GM19324 (cell line): Measurements from ENCODE around the gene ASTN1.

ENCODE experiments used
- ATAC-seq: cut with Tn5 transposase; IDR thresholded peaks from one replicate; pipeline ENCODE4 v1.9.1; 2021; ENCODE audit warnings: mild to moderate bottlenecking, moderate library complexity; ENCODE audit not compliant: unreplicated experiment, low FRiP score

ASTN1 gene

DNA sequence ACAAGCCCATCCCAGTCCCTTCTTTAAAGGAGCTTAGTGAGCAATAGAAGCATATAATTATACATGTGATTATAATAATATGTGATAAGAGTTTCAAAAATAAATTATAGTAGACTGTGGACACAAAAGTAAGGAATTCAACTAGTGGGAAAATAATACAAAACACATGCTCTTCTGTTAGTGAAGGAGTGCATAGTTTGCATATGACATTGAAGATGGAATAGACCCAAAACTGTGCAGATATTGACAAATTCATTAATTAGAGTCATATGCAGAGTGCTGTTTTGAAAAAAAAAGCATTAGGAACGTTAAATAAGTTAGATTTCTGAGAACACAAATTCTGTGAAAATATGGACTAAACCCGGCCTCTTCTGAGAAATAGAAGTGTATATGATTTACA, 278.8 kb downstream of the ASTN1 start:
- no peak for ATAC-seq

GRCh38 chr1:176885341-176885740, 279.2 kb downstream of the ASTN1 start:
- ATAC-seq: no peak

DNA sequence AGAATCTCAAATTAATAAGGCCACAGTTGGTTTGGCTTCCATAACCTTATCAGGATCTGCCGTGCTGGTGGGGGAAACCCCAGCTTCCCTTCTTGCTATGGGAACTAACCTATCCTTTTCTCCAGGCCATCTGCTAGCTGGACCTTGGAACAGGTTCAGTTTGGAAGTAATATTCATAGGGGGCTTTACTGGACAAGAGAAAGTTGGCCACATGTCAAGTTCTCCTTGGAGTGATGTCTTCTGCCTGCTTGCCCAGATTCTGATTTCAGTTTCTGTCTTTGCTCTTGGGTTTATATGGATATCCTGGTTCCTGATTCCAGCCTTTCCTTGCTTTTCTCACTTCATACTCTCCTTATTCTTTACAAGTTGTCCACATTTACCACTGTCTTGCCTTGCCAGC, 279.6 kb downstream of the ASTN1 start:
- ATAC-seq: no peak

DNA sequence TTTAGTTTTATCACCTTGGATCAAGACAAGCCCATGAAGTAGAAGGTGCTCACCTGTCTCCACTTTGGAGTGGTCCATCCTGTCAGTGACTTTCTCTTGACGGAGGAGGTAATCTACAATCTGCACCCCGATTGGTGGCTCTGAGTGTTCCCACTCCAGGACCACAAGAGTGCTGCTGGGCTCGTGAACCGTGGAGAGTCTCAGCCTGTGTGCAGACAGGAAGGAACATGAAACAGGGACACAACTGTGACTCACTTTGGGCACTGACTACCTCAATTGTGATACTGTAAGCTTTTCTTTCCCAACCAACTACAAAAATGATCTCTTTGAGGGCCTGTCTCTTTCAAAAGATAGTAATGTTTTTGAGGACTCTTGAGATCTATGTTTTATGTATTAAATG, 280.2 kb downstream of the ASTN1 start:
- ATAC-seq: no peak

GRCh38 chr1:176880955-176881595, 283.4 kb downstream of the ASTN1 start:
- ATAC-seq: no peak

GRCh38 chr1:176879784-176880620, 284.5 kb downstream of the ASTN1 start:
- ATAC-seq: no peak

DNA sequence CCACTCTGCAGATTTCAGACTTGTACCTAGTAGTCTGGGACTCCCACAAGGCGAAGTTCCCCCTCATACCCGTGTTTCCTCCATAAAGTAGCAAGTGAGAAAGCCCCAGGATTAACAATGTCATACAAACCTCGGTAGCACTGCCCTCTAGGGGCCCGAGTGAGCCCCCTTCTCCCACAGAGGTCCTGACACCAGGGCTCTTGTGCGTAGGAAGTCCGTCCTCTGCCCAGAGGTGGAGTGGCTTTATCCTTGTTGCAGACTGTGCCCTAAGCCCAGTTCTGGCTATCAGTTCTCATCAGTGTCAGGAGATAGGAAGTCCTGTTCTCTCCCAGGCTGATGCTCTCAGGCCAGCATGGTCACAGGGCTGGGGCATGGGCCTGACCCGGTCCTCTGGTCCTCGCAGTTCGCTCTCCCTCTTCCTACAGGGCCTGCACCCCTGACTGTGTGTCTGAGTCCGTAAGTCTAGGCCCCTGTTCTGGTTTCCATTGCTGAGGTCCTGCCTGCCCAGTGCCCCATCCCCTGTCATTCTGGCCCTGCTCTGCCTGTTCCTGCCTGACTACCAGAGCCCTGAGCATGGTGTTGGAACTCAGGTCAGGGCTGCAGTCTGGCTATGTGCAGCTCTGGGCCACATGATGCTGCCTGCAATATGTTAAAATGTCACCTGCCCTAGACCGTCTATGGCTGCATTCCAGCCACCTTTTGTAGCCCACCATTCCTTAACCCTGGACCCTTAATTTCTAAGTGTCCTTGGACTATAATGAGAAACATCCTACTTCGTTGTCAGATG, 285.6 kb downstream of the ASTN1 start:
- ATAC-seq: no peak

DNA sequence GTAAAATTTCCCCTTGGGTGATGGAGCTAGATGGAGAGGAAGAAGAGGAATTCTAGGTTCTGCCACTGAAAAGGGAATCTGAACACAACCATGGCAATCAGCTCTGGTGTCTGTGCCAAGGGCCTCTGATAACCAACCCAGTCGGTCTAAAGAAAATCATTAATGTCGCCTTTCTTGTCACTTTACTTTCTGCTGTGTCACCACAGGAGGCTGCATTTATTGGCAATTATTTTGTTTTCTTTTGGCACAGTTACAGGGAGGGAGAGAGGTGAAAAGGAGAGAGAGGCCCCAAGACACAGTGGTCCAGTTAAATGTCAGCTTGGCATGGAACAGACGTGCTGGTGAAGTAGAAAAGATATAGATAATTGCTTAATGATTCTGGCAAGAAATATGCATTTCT, 287.0 kb downstream of the ASTN1 start:
- ATAC-seq: no peak

DNA sequence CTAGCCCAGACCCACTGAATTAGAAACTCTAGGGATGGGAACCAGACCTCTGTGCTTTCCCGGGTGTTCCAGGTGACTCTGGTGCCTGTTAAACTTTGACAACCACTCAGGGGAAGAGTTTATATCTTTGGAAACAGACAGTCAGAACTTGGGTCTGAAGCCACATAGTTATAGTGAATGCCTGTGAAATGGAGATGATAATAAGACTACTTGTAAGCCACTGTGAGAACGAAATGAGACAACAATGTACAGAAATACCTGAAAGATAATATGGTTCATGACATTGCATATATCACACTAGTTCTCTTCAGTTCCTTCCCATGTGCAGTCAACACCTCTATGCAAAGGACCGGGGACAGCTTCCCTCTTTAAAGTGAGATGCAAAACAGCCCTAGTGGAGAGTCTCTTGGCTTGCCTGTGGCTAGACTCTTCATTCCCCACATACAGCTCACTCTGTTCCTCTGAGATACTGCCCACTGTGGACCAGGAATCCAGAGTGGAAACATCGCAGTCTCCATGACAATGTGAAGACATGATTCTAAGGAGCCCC, 287.5 kb downstream of the ASTN1 start:
- ATAC-seq: no peak

DNA sequence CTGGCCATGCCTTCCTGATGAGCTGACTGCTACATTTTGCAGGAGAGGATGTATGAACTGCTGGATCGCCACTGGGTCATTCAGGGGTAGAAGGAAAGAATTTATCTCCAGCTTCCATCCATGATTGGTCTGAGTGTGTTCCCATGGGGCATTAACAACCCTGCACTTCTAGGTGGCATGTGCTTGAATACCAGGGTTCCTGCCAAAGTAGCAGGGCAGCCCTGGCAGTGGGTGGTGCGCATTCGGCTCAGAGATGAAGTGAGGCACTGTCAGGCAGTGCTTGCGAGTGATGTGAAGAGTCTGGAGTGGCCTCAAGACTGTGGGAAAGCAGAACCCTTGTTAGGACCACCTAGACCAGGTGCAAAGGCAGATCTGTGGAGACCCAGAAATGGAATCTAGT, 294.9 kb downstream of the ASTN1 start:
- ATAC-seq: no peak

DNA sequence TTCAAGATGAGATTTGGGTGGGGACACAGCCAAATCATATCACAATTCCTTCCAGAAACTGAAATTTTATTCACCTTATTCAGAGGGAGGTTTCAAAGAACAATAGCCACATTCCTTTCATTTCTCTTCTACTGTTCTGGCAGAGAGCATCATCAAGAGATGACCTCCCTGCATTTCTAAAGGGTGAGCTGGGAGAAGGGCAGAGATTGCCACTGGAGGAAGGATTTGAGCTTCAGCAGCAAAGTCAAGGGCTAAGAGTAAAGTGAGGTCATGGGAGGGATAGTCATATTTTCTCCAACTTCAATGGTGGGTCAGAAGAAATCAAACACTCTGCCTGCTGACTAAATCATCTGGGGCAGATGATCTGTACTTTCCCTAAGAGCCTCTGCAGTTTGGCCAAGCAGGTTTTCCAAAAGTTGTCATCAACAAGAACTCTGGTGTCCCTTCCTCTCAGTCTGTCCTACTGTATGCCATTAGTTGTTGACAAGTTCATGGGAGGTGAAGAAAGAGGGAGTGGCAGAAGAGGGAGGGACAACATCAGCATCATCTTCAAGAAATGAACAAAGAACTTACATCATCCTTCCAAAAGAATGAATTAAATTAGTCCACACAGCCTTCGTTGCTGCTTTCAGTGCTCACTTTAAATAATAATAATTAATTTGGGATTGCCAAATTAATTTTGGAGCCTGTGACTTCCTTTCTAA, 298.3 kb downstream of the ASTN1 start:
- no peak for ATAC-seq

- no peak for ATAC-seq
Observed at GRCh38 chr1:176864211-176864610, 300.3 kb downstream of the ASTN1 start.

DNA sequence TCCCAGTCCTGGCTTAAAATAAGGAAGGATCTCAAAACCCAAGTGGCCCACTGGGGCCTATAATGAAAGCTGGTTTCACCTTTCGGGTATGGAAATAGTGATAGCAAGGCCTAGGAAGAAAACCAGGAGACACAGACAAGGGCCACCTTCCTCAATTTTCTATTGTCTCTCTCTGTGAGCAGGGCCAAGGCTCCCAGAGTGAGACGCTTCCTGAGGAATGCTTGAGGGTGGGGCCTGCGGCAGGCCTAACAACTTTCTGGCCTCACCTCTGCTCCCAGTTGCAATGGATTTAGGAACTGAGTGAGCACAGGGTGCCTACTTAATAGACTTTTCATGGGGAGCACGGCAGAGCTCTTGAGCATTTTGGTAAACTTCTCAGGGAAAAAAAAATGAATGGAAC, 300.9 kb downstream of the ASTN1 start:
- no peak for ATAC-seq

- no peak for ATAC-seq
Observed at GRCh38 chr1:176858433-176858916, 306.0 kb downstream of the ASTN1 start.

DNA sequence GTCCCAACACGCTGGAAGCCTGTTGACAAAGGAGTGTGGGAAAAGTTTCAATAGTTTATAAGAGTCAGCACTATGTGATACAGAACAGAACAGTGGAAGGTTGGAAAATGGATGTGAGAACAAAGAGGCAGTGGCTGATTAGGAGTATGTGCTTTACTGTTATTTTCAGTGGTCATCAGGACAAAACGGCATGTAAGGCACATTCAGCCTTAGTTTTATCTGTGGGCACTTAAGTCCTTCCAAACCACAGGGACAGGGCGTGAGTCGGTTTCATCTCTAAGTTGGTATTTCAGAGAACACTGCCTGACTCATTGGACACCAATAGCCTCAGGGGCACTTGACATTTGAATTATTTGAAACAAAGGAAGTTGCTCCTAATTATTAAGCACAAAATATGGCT, 306.9 kb downstream of the ASTN1 start:
- ATAC-seq: no peak

DNA sequence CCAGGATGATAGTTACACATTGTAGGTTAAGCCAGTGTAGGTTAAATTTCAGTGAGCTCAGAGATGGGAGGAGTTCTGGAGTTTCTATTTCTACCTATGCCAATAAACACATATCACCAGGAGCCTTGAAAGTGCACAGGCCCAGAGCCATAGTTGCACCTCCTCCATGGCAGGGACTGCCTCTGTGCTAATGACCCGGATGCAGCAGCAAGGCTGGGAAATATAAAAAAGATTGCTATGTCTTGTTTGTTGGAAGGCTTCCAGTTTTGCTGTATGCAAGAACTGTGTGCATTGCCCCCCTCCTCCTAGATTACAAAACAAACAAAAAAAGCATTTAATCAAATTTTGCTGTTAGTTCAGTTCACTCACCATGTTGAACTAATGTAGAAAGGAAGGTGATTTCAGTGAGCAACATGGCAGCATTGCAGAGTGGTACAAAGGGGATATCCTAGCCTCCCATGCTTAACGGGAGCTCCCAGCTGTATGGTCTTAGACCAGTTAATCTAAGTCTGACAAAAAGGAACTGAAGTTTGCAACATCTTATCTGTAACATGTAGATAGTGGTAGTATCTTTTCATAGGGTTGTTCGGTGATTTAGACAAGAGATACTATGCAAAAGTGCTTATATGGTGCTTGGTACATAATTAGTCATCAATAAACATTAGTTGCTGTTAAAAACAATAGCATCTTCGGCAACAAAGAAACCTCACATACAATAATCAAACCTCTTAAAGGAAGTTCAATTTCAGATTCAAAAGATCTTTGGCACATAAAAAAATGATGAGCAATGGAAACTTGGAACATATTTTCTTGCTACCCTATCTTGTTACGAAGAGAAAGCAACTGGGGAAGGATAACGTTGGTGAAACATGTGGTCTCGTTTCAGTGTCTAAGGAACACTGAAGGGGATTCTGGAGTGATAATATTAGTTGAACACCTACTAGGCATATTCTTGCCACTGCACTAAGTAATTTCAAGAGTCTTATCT, 309.5 kb downstream of the ASTN1 start:
- ATAC-seq: no peak

GRCh38 chr1:176854121-176854520, 310.4 kb downstream of the ASTN1 start:
- ATAC-seq: no peak

GRCh38 chr1:176853503-176853902, 311.0 kb downstream of the ASTN1 start:
- ATAC-seq: no peak

GRCh38 chr1:176852124-176852523, 312.4 kb downstream of the ASTN1 start:
- no peak for ATAC-seq
